ENCODE measurements around the gene PACS2.
A peak's percentile ranks its signal among the peaks of the same experiment; 100 is the strongest.

The PACS2 gene

DNA sequence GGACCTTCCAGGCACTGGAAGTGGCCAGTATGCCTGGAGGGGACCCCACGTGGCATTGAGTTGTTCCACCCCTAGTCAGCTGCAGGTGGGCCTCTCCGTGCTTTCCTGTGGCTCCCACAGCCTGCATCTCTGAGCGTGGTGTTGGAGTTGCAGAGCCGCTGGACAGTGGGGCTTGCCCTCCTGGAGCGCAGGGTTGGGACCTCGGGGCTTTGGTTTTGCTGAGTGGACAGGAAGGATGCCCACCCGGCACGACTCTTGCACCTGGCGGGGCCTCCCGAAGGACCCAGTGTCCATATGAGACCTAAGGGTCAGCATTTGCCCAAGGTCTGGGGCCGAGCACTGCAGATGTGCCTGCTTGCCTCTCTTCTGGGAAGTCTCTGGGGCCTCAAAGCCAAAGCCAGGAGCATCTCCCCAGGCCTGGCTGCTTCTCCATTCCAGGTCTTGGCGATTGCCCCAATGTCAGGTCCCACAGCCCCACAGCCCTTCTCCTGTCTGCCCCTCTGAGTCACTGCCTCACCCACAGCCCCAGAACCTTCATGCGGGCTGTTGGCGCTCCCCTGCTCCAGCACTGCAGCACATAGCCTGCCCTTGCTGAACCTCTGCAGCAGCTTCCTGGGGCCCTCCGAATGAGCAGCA lies 1.5 kb downstream of the PACS2 start:
- TF ChIP-seq EP300 (IDR thresholded peaks at IDR 0.05; ENCODE audit: borderline replicate concordance): no peak
- no peak for TF ChIP-seq FOXM1 (IDR thresholded peaks at IDR 0.05; ENCODE audit: borderline replicate concordance, low read depth)
- no peak for TF ChIP-seq TAF1 (IDR thresholded peaks at IDR 0.05; ENCODE audit: low read depth)
- TF ChIP-seq YY1 (IDR thresholded peaks at IDR 0.05; ENCODE audit: low read depth): no peak
- no peak for TF ChIP-seq RAD21 (IDR thresholded peaks at IDR 0.05; ENCODE audit: low read depth)

DNA sequence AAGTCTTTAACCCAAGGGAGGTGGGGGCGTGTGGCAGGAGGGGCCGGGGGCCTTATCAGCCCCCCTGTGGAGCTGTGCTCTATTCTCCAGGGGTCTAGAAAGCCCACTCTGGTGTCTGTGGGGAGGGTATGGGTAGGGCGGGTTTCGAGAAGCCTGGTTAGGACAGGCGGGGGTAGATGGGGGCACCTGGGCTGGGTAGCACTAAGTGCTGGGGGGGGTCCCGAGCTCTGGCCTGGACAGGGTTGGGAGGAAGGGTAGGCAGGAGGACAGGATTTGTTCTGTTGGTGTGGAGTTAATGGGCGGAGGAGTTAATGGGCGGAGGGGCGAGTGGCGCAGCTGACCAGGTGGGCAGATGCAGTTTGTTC lies 2.0 kb downstream of the PACS2 start:
- TF ChIP-seq EGR1 (IDR thresholded peaks at IDR 0.05): no peak
- TF ChIP-seq, protein P1, sequence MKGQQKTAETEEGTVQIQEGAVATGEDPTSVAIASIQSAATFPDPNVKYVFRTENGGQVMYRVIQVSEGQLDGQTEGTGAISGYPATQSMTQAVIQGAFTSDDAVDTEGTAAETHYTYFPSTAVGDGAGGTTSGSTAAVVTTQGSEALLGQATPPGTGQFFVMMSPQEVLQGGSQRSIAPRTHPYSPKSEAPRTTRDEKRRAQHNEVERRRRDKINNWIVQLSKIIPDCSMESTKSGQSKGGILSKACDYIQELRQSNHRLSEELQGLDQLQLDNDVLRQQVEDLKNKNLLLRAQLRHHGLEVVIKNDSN (IDR thresholded peaks at IDR 0.05): no peak
- TF ChIP-seq, protein P2, sequence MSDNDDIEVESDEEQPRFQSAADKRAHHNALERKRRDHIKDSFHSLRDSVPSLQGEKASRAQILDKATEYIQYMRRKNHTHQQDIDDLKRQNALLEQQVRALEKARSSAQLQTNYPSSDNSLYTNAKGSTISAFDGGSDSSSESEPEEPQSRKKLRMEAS (IDR thresholded peaks at IDR 0.05): no peak
- TF ChIP-seq CREB1 (IDR thresholded peaks at IDR 0.05; ENCODE audit: low read depth): no peak
- no peak for TF ChIP-seq TCF12 (IDR thresholded peaks at IDR 0.05; ENCODE audit: low read depth)
- TF ChIP-seq RAD21 (IDR thresholded peaks at IDR 0.05; ENCODE audit: low read depth): no peak
- TF ChIP-seq EP300 (IDR thresholded peaks at IDR 0.05; ENCODE audit: borderline replicate concordance): no peak
- no peak for TF ChIP-seq TAF1 (IDR thresholded peaks at IDR 0.05; ENCODE audit: low read depth)
- no peak for TF ChIP-seq FOXM1 (IDR thresholded peaks at IDR 0.05; ENCODE audit: borderline replicate concordance, low read depth)
- no peak for TF ChIP-seq ZBTB7A (IDR thresholded peaks at IDR 0.05; ENCODE audit: low read depth)
- TF ChIP-seq, protein P3, sequence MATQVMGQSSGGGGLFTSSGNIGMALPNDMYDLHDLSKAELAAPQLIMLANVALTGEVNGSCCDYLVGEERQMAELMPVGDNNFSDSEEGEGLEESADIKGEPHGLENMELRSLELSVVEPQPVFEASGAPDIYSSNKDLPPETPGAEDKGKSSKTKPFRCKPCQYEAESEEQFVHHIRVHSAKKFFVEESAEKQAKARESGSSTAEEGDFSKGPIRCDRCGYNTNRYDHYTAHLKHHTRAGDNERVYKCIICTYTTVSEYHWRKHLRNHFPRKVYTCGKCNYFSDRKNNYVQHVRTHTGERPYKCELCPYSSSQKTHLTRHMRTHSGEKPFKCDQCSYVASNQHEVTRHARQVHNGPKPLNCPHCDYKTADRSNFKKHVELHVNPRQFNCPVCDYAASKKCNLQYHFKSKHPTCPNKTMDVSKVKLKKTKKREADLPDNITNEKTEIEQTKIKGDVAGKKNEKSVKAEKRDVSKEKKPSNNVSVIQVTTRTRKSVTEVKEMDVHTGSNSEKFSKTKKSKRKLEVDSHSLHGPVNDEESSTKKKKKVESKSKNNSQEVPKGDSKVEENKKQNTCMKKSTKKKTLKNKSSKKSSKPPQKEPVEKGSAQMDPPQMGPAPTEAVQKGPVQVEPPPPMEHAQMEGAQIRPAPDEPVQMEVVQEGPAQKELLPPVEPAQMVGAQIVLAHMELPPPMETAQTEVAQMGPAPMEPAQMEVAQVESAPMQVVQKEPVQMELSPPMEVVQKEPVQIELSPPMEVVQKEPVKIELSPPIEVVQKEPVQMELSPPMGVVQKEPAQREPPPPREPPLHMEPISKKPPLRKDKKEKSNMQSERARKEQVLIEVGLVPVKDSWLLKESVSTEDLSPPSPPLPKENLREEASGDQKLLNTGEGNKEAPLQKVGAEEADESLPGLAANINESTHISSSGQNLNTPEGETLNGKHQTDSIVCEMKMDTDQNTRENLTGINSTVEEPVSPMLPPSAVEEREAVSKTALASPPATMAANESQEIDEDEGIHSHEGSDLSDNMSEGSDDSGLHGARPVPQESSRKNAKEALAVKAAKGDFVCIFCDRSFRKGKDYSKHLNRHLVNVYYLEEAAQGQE (IDR thresholded peaks at IDR 0.05; ENCODE audit: low read depth): no peak
- TF ChIP-seq CEBPB (IDR thresholded peaks at IDR 0.05): no peak
- no peak for TF ChIP-seq YY1 (IDR thresholded peaks at IDR 0.05; ENCODE audit: low read depth)
- TF ChIP-seq NFIC (IDR thresholded peaks at IDR 0.05): no peak
- TF ChIP-seq TEAD4 (IDR thresholded peaks at IDR 0.05): no peak

DNA sequence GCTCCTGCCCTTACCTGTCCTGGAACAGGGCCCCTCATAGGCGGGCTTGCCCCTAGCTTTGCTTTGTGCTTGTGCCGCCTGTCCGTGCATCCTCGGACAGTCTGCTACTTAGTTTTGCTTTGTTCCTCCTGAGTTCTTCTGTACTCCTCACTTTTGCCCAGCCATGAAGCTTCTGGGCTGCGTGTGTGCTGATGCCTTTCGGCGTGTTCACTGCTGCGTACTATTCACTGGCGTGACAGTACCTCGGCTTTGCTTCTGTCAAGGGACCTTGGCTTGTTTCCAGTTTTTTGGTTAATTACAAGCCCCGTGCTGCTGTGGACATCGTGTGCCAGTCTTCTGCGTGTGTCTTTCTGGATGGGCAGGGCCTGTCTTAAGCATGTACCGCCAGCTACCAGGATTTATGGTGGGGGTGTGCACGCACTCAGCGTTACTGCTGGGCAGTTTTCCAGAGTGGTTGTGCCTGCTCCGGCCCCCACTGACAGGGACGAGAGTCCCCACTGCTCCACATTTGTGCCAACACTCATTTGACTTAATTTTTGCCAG lies 2.5 kb downstream of the PACS2 start:
- TF ChIP-seq NFIC (IDR thresholded peaks at IDR 0.05) (0 out of 2 replicates have a peak, but pooled peaks have one; percentile 12), TEAD4 (IDR thresholded peaks at IDR 0.05) (no peak)
- TF ChIP-seq, protein P1 (IDR thresholded peaks at IDR 0.05): no peak

DNA sequence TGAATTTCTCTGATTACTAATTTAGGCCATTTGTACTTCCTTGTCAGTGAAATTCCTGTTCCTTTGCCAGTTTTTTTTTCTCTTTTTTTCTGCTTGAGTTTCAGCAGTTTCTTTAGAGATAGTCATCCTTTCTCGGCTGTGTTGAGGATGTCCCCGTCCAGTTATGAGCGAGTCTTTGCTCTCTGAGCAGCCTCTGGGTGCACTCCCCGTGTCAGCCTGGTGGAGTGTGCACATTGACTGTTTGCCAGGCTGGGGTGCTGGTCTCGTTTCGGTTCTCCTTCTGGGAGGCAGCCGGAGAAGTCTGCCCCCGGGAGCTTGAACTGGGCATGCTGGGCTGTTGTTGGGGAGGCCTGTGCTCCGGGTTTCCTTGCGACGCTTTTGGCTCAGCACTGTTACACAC lies 3.0 kb downstream of the PACS2 start:
- TF ChIP-seq EP300 (IDR thresholded peaks at IDR 0.05; ENCODE audit: borderline replicate concordance) (no peak), ZBTB7A (IDR thresholded peaks at IDR 0.05; ENCODE audit: low read depth) (no peak), NFIC (IDR thresholded peaks at IDR 0.05) (no peak), TAF1 (IDR thresholded peaks at IDR 0.05; ENCODE audit: low read depth) (no peak), CEBPB (IDR thresholded peaks at IDR 0.05) (no peak), CREB1 (IDR thresholded peaks at IDR 0.05; ENCODE audit: low read depth) (no peak), EGR1 (IDR thresholded peaks at IDR 0.05) (no peak), RAD21 (IDR thresholded peaks at IDR 0.05; ENCODE audit: low read depth) (no peak), FOXM1 (IDR thresholded peaks at IDR 0.05; ENCODE audit: borderline replicate concordance, low read depth) (no peak), TCF12 (IDR thresholded peaks at IDR 0.05; ENCODE audit: low read depth) (no peak), YY1 (IDR thresholded peaks at IDR 0.05; ENCODE audit: low read depth) (no peak), TEAD4 (IDR thresholded peaks at IDR 0.05) (no peak)
- TF ChIP-seq, protein P2 (IDR thresholded peaks at IDR 0.05): no peak
- TF ChIP-seq, protein P3 (IDR thresholded peaks at IDR 0.05; ENCODE audit: low read depth): no peak
- TF ChIP-seq, protein P1 (IDR thresholded peaks at IDR 0.05): no peak

DNA sequence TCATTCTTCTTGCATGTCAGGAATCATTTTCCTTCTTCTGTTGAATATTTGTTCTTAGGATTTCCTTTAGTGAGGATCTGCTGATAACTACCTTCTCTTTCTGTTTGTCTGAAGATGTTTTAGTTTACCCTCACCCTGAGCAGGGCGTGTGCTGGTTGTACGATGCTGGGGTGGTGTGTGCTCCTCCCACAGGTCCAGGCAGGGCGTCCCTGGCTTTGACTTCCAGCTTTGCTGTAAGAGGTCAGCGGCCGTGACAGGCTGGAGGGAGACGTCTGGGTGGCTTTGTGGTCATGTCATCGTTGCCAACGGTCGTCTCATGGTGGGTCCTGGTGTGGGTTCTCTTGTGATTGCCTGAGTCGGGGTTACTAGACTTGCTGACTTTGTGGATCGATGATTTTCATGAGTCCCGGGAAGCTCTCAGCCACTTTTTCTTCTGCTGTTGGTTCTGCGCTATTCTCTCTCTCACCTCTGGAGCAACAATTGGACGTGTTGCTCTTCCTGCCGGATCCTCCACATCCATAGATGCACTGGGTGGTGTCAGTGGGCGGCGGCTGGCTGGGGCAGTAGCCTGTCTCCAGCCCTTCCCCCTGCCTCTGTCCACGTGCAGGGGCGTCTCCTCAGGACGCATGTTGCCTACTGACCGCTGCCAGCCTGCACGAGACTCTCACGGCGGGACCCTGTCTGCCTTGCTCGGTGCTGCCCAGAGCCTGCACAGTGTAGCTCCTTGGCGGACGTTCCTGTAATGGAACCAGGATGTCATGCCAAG lies 8.4 kb downstream of the PACS2 start:
- TF ChIP-seq ZBTB7A (IDR thresholded peaks at IDR 0.05; ENCODE audit: low read depth) (no peak), CEBPB (IDR thresholded peaks at IDR 0.05) (no peak), NFIC (IDR thresholded peaks at IDR 0.05) (no peak), CREB1 (IDR thresholded peaks at IDR 0.05; ENCODE audit: low read depth) (no peak), FOXM1 (IDR thresholded peaks at IDR 0.05; ENCODE audit: borderline replicate concordance, low read depth) (no peak), YY1 (IDR thresholded peaks at IDR 0.05; ENCODE audit: low read depth) (no peak), RAD21 (IDR thresholded peaks at IDR 0.05; ENCODE audit: low read depth) (no peak), TEAD4 (IDR thresholded peaks at IDR 0.05) (no peak), TAF1 (IDR thresholded peaks at IDR 0.05; ENCODE audit: low read depth) (no peak), TCF12 (IDR thresholded peaks at IDR 0.05; ENCODE audit: low read depth) (no peak), EGR1 (IDR thresholded peaks at IDR 0.05) (no peak), EP300 (IDR thresholded peaks at IDR 0.05; ENCODE audit: borderline replicate concordance) (no peak)
- TF ChIP-seq, protein P1 (IDR thresholded peaks at IDR 0.05): no peak
- TF ChIP-seq, protein P3 (IDR thresholded peaks at IDR 0.05; ENCODE audit: low read depth): no peak
- TF ChIP-seq, protein P2 (IDR thresholded peaks at IDR 0.05): no peak

Measured in Ishikawa (cell line).